Measurements from ENCODE around the gene RARG. TPM values are rescaled to one million over a fixed set of nuclear protein-coding genes. Genes with fewer than 3 reads are reported as not detected.
A peak's percentile ranks its signal among the peaks of the same experiment; 100 is the strongest.

Gene RARG
- total and polyA plus RNA-seq, 2 donors (not counting 3 experiments of a cell fraction or from before 2014, with no cell fraction given), result 9.9 to 19.5 TPM

GRCh38 chr12:53174881-53175491, 57.0 kb downstream of the RARG start:
- CTCF ChIA-PET, result interaction anchor here (0.6 to 2.5 kb wide), 8 partner anchors 12 to 180 kb away, joined by 3 to 16 read pairs (median 7); partner anchors contain the start of gene AAAS
- Histone ChIP-seq H3K27me3 (ENCODE audit: control insufficient read depth in 2 of 2, insufficient read depth in 2 of 2, low read length in 2 of 2) (no peaks in the 10 kb centered on the region), H3K36me3 (ENCODE audit: control insufficient read depth in 2 of 2, extremely low read depth in 1 of 2, insufficient read depth in 2 of 2, low read length in 2 of 2) (peaks cover 0 to 5% of the 10 kb centered on the region in 2 experiments), H3K4me1 (ENCODE audit: control insufficient read depth, extremely low read depth, insufficient read depth, low read length) (peaks cover 5% of the 10 kb centered on the region), H3K9ac (replicated peaks; ENCODE audit: extremely low read depth, insufficient read depth, low read length) (no peak overlapping the region), H3K9me3 (replicated peaks; ENCODE audit: control insufficient read depth, insufficient read depth, low read length) (no peaks in the 10 kb centered on the region), H2AFZ (ENCODE audit: low read depth, low read length) (no peak overlapping the region), H3K79me2 (ENCODE audit: control insufficient read depth, insufficient read depth, low read length) (no peaks in the 10 kb centered on the region), H3K27ac (ENCODE audit: insufficient read depth, low read depth, low read length) (no peak overlapping the region), H4K20me1 (replicated peaks; ENCODE audit: control insufficient read depth, extremely low read depth, insufficient read depth, low read length) (no peaks in the 10 kb centered on the region), H3K9me1 (replicated peaks; ENCODE audit: control insufficient read depth, extremely low read depth, insufficient read depth, low read length) (no peaks in the 10 kb centered on the region), H3K4me3 (replicated peaks in 1 of 3; ENCODE audit: insufficient read depth in 1 of 3, low read depth in 1 of 3, low read length in 3 of 3) (no peak overlapping the region), H3K4me2 (ENCODE audit: insufficient read depth, low read length) (no peak overlapping the region)
- no TSS peak for BruUV-seq (replicated peaks)
- DNase-seq (ENCODE audit: low read depth, low spot score), result peak; percentile 28
- TF ChIP-seq CTCF (IDR thresholded peaks at IDR 0.05; ENCODE audit: extremely low read depth in 1 of 2, insufficient read depth in 1 of 2, low read depth in 1 of 2, low read length in 2 of 2) (peak; percentile 7 to 25), EZH2 (IDR thresholded peaks at IDR 0.05; ENCODE audit: borderline replicate concordance, low read depth, low read length, severe bottlenecking) (no peak), POLR2A (IDR thresholded peaks at IDR 0.05; ENCODE audit: low read depth, low read length) (no peak)
- FAIRE-seq, result no peak
- dilution Hi-C loops (cut with MboI; ENCODE audit: extremely low pct_ligation_motif_present, low sequenced_read_pairs), result no loop called here
- intact Hi-C loops (cut with micrococcal nuclease), result no loop called here
- POLR2A ChIA-PET, result no interaction called here

GRCh38 chr12:53173085-53173715, 58.8 kb downstream of the RARG start:
- no TSS peak for BruUV-seq (replicated peaks)
- no peak overlapping the region for H3K4me2 ChIP-seq (ENCODE audit: insufficient read depth, low read length)
- FAIRE-seq, result no peak
- POLR2A ChIA-PET, result no interaction called here
- H3K79me2 ChIP-seq (ENCODE audit: control insufficient read depth, insufficient read depth, low read length), result no peaks in the 10 kb centered on the region
- CTCF ChIA-PET, result interaction anchor here (1.2 to 2.9 kb wide), 3 partner anchors 13 to 107 kb away, joined by 3 to 20 read pairs (median 4); no protein-coding TSS in a partner anchor
- H3K4me3 ChIP-seq (replicated peaks in 1 of 3; ENCODE audit: insufficient read depth in 1 of 3, low read depth in 1 of 3, low read length in 3 of 3), result no peak overlapping the region
- no peak for TF ChIP-seq MAX (IDR thresholded peaks at IDR 0.05; ENCODE audit: insufficient read depth, insufficient read length)
- TF ChIP-seq FOS (IDR thresholded peaks at IDR 0.05; ENCODE audit: borderline replicate concordance, insufficient read depth, low read length), result no peak
- TF ChIP-seq GATA2 (IDR thresholded peaks at IDR 0.05; ENCODE audit: insufficient read depth, insufficient read length, low read depth, low read length), result no peak
- TF ChIP-seq MYC (IDR thresholded peaks at IDR 0.05; ENCODE audit: low read depth, low read length), result no peak
- TF ChIP-seq CTCF (IDR thresholded peaks at IDR 0.05; ENCODE audit: extremely low read depth in 1 of 2, insufficient read depth in 1 of 2, low read depth in 1 of 2, low read length in 2 of 2), result no peak
- TF ChIP-seq POLR2A (IDR thresholded peaks at IDR 0.05; ENCODE audit: low read depth, low read length), result no peak
- TF ChIP-seq JUN (IDR thresholded peaks at IDR 0.05; ENCODE audit: borderline replicate concordance, insufficient read depth, insufficient read length, low read depth), result no peak
- TF ChIP-seq POLR2AphosphoS5 (IDR thresholded peaks at IDR 0.05; ENCODE audit: insufficient read depth, low read depth, low read length), result no peak
- no peak for TF ChIP-seq EZH2 (IDR thresholded peaks at IDR 0.05; ENCODE audit: borderline replicate concordance, low read depth, low read length, severe bottlenecking)
- no peak overlapping the region for H3K9ac ChIP-seq (replicated peaks; ENCODE audit: extremely low read depth, insufficient read depth, low read length)
- DNase-seq (ENCODE audit: low read depth, low spot score), result no peak
- no peaks in the 10 kb centered on the region for H3K9me1 ChIP-seq (replicated peaks; ENCODE audit: control insufficient read depth, extremely low read depth, insufficient read depth, low read length)
- H2AFZ ChIP-seq (ENCODE audit: low read depth, low read length), result no peak overlapping the region
- H3K9me3 ChIP-seq (replicated peaks; ENCODE audit: control insufficient read depth, insufficient read depth, low read length), result no peaks in the 10 kb centered on the region
- intact Hi-C loops (cut with micrococcal nuclease), result no loop called here
- H3K36me3 ChIP-seq (ENCODE audit: control insufficient read depth in 2 of 2, extremely low read depth in 1 of 2, insufficient read depth in 2 of 2, low read length in 2 of 2), result peaks cover 0 to 7% of the 10 kb centered on the region in 2 experiments
- no peaks in the 10 kb centered on the region for H4K20me1 ChIP-seq (replicated peaks; ENCODE audit: control insufficient read depth, extremely low read depth, insufficient read depth, low read length)
- no peak overlapping the region for H3K27ac ChIP-seq (ENCODE audit: insufficient read depth, low read depth, low read length)
- dilution Hi-C loops (cut with MboI; ENCODE audit: extremely low pct_ligation_motif_present, low sequenced_read_pairs), result no loop called here
- H3K27me3 ChIP-seq (ENCODE audit: control insufficient read depth in 2 of 2, insufficient read depth in 2 of 2, low read length in 2 of 2), result no peaks in the 10 kb centered on the region
- H3K4me1 ChIP-seq (ENCODE audit: control insufficient read depth, extremely low read depth, insufficient read depth, low read length), result no peaks in the 10 kb centered on the region
